SU-DHL-6 (cell line): ENCODE results near the gene MS4A15.

Source experiments
- H2AFZ ChIP-seq: fragments of 200-600 bp; sonication (generic); 2 replicates; pipeline ENCODE4 v1.6.1; 2014; ENCODE audit warnings: low read depth, mild to moderate bottlenecking, moderate library complexity, mixed read lengths, antibody characterized with exemption, low read length; ENCODE audit not compliant: severe bottlenecking
- H3F3A ChIP-seq: fragments of 200-600 bp; shearing (Covaris generic); 2 replicates; pipeline ENCODE4 v1.6.0; 2016; ENCODE audit warnings: antibody characterized with exemption, mild to moderate bottlenecking; ENCODE audit not compliant: insufficient read depth
- H3K27ac ChIP-seq: fragments of 200-600 bp; sonication (generic); 2 replicates; pipeline ENCODE4 v1.5.1; 2016; ENCODE audit warnings: low read depth, mild to moderate bottlenecking, low read length, moderate library complexity, mixed read lengths
- H3K27me3 ChIP-seq: fragments of 200-600 bp; sonication (generic), shearing (Covaris generic); 2 replicates; pipeline ENCODE4 v1.6.0; 2014; ENCODE audit warnings: mild to moderate bottlenecking, low read length
- H3K36me3 ChIP-seq: fragments of 200-600 bp; sonication (generic); 2 replicates; pipeline ENCODE4 v1.6.1; 2014; ENCODE audit warnings: mild to moderate bottlenecking, low read length, mixed read lengths
- H3K4me2 ChIP-seq: fragments of 300-600, 200-600 bp; shearing (Covaris generic), sonication (generic); 2 replicates; pipeline ENCODE4 v1.6.0; 2014; ENCODE audit warnings: low read length, low read depth, mild to moderate bottlenecking; ENCODE audit not compliant: poor library complexity, severe bottlenecking
- H3K4me3 ChIP-seq: fragments of 200-600 bp; sonication (generic); 2 replicates; pipeline ENCODE4 v1.5.1; 2014; ENCODE audit warnings: antibody characterized with exemption, low read length, mild to moderate bottlenecking, mixed read lengths; ENCODE audit not compliant: insufficient read depth, poor library complexity, severe bottlenecking
- H3K79me2 ChIP-seq: fragments of 200-600 bp; sonication (generic); 2 replicates; pipeline ENCODE4 v1.6.1; 2014; ENCODE audit warnings: mild to moderate bottlenecking, low read length, moderate library complexity; ENCODE audit not compliant: insufficient read depth
- H3K9ac ChIP-seq: fragments of 200-600 bp; sonication (generic); 2 replicates; pipeline ENCODE4 v1.7.0; 2014; ENCODE audit warnings: mild to moderate bottlenecking, low read length
- H3K9me2 ChIP-seq: fragments of 200-600 bp; sonication (generic); replicated peaks from 2 replicates; pipeline ENCODE4 v1.6.1; 2014; ENCODE audit warnings: low read length; ENCODE audit not compliant: insufficient read depth
- H3K9me3 ChIP-seq: fragments of 200-600 bp; sonication (generic); 2 replicates; pipeline ENCODE4 v1.6.1; 2014; ENCODE audit warnings: low read length, mixed read lengths; ENCODE audit not compliant: insufficient read depth
- H4K20me1 ChIP-seq: fragments of 200-600 bp; sonication (generic); 2 replicates; pipeline ENCODE4 v1.6.1; 2014; ENCODE audit warnings: low read depth, mild to moderate bottlenecking, antibody characterized with exemption, low read length, moderate library complexity, mixed read lengths
- CTCF ChIP-seq: fragments of 200-600 bp; sonication (generic); IDR thresholded peaks from one replicate; pipeline ENCODE4 v1.5.1; 2017; ENCODE audit warnings: antibody characterized with exemption, mild to moderate bottlenecking, low read length, moderate library complexity; ENCODE audit not compliant: insufficient read depth, poor library complexity, severe bottlenecking
- EZH2phosphoT487 ChIP-seq: fragments of 200-600 bp; sonication (generic), shearing (Covaris generic); conservative IDR thresholded peaks from 2 replicates; pipeline ENCODE4 v1.6.1; 2018; ENCODE audit warnings: mild to moderate bottlenecking, antibody characterized with exemption, low read length, moderate library complexity, mixed read lengths

Gene MS4A15

GRCh38 chr11:60767388-60767811 lies 10.7 kb downstream of the MS4A15 start:
- no peak for TF ChIP-seq EZH2phosphoT487
- no peak for TF ChIP-seq CTCF
- H3K27me3 ChIP-seq, result no peaks in the 10 kb centered on the region

GRCh38 chr11:60768202-60768601 lies 11.5 kb downstream of the MS4A15 start:
- TF ChIP-seq CTCF (no peak), EZH2phosphoT487 (no peak)
- H3K9me2 ChIP-seq, result no peaks in the 10 kb centered on the region
- no peak overlapping the region for H3K27ac ChIP-seq
- no peak overlapping the region for H3K4me3 ChIP-seq
- H3K36me3 ChIP-seq, result no peaks in the 10 kb centered on the region
- H3K4me2 ChIP-seq, result no peak overlapping the region
- H3K9ac ChIP-seq, result no peak overlapping the region
- H3K27me3 ChIP-seq, result no peaks in the 10 kb centered on the region
- H4K20me1 ChIP-seq, result no peaks in the 10 kb centered on the region
- no peaks in the 10 kb centered on the region for H3K79me2 ChIP-seq
- no peaks in the 10 kb centered on the region for H3F3A ChIP-seq
- H3K9me3 ChIP-seq, result no peaks in the 10 kb centered on the region
- no peak overlapping the region for H2AFZ ChIP-seq

More at GRCh38 chr11:60767388-60767811, 10.7 kb downstream of the MS4A15 start:
- Histone ChIP-seq H3K4me2 (no peak overlapping the region), H3K9me3 (no peaks in the 10 kb centered on the region), H3K79me2 (no peaks in the 10 kb centered on the region), H3F3A (no peaks in the 10 kb centered on the region), H3K27ac (no peak overlapping the region), H3K4me3 (no peak overlapping the region), H3K36me3 (no peaks in the 10 kb centered on the region), H3K9ac (no peak overlapping the region), H3K9me2 (no peaks in the 10 kb centered on the region), H2AFZ (no peak overlapping the region), H4K20me1 (no peaks in the 10 kb centered on the region)

- no peak for TF ChIP-seq EZH2phosphoT487
- TF ChIP-seq CTCF, result no peak
- Histone ChIP-seq H3F3A (no peaks in the 10 kb centered on the region), H3K36me3 (no peaks in the 10 kb centered on the region), H3K27me3 (no peaks in the 10 kb centered on the region), H3K27ac (no peak overlapping the region), H3K79me2 (no peaks in the 10 kb centered on the region), H3K4me2 (no peak overlapping the region), H3K9ac (no peak overlapping the region), H4K20me1 (no peaks in the 10 kb centered on the region), H3K9me3 (no peaks in the 10 kb centered on the region), H3K9me2 (no peaks in the 10 kb centered on the region), H2AFZ (no peak overlapping the region), H3K4me3 (no peak overlapping the region)
Measured at GRCh38 chr11:60769273-60769672, 12.6 kb downstream of the MS4A15 start.

- Histone ChIP-seq H3K9ac (no peak overlapping the region), H3K36me3 (no peaks in the 10 kb centered on the region), H4K20me1 (no peaks in the 10 kb centered on the region), H3K79me2 (no peaks in the 10 kb centered on the region), H3K27ac (no peak overlapping the region), H3K4me3 (no peak overlapping the region), H3K27me3 (no peaks in the 10 kb centered on the region), H3K4me2 (no peak overlapping the region), H3K9me3 (no peaks in the 10 kb centered on the region), H3K9me2 (no peaks in the 10 kb centered on the region), H3F3A (no peaks in the 10 kb centered on the region), H2AFZ (no peak overlapping the region)
- no peak for TF ChIP-seq CTCF
- no peak for TF ChIP-seq EZH2phosphoT487
Measured at GRCh38 chr11:60769811-60770210, 13.1 kb downstream of the MS4A15 start.
